ENCODE results near the gene HLA-DMB. TPM values are rescaled to one million over a fixed set of nuclear protein-coding genes. Genes with fewer than 3 reads are reported as not detected.

The HLA-DMB gene
- total RNA-seq, 1 experiment from 2014 or later = 3.3 TPM

- Histone ChIP-seq H3K36me3 (ENCODE audit: control insufficient read depth in 1 of 2, insufficient read depth in 2 of 2, low read length in 2 of 2) (no peaks in the 10 kb centered on the region), H3K4me3 (replicated peaks in 1 of 2; ENCODE audit: low read depth in 1 of 2, low read length in 2 of 2) (no peak overlapping the region), H3K79me2 (ENCODE audit: insufficient read depth, low read length) (no peaks in the 10 kb centered on the region), H3K27ac (ENCODE audit: low read depth, low read length) (no peak overlapping the region), H3K9ac (ENCODE audit: low read length) (no peak overlapping the region), H3K4me2 (ENCODE audit: low read length) (no peak overlapping the region), H3K4me1 (ENCODE audit: control insufficient read depth in 1 of 2, insufficient read depth in 2 of 2, low read length in 2 of 2) (peaks cover 0 to 7% of the 10 kb centered on the region in 2 experiments; a peak in 2 of 4 replicates), H3K9me2 (ENCODE audit: insufficient read depth) (no peaks in the 10 kb centered on the region), H3K27me3 (ENCODE audit: insufficient read depth, low read length) (no peaks in the 10 kb centered on the region), H3K9me3 (ENCODE audit: control insufficient read depth in 1 of 2, insufficient read depth in 1 of 2, low read depth in 1 of 2, low read length in 2 of 2) (no peaks in the 10 kb centered on the region), H2AFZ (ENCODE audit: low read depth, low read length, poor library complexity, severe bottlenecking) (peak overlapping the region; percentile 80), H4K20me1 (ENCODE audit: insufficient read depth) (no peaks in the 10 kb centered on the region)
- intact Hi-C loops (cut with micrococcal nuclease) = loop anchor here (1.0 to 5.0 kb wide), 4 partner anchors 47 to 99 kb away; partner anchors contain the start of gene BRD2
- peak; percentile 72 for DNase-seq (ENCODE audit: low read depth, low spot score)
- POLR2A ChIA-PET = interaction anchor here (1.4 to 1.6 kb wide), 2 partner anchors 85 to 99 kb away, joined by 6 to 19 read pairs; no protein-coding TSS in a partner anchor
- CTCF ChIA-PET = interaction anchor here (0.6 to 2.1 kb wide), 14 partner anchors 8 to 101 kb away, joined by 3 to 39 read pairs (median 4); partner anchors contain the start of genes HLA-DMA, HLA-DMB and TAP2
- RAD21 ChIA-PET (ENCODE audit: low non-redundant PET in 1 of 2, low total read pairs in 2 of 2, uncharacterized antibody in 2 of 2, unreplicated experiment in 2 of 2) = interaction anchor here (1.0 to 1.7 kb wide), 3 partner anchors 48 to 99 kb away, joined by 3 to 8 read pairs (median 4); no protein-coding TSS in a partner anchor
- ATAC-seq = peak; percentile 80
- no TSS peak for BruUV-seq (replicated peaks)
- TF ChIP-seq JUND (IDR thresholded peaks at IDR 0.05) (no peak), CBX3 (IDR thresholded peaks at IDR 0.05; ENCODE audit: low read depth) (no peak), ATF3 (IDR thresholded peaks at IDR 0.05) (no peak), SIN3A (IDR thresholded peaks at IDR 0.05; ENCODE audit: low read depth) (no peak), MAX (IDR thresholded peaks at IDR 0.05) (no peak), POLR2A (IDR thresholded peaks at IDR 0.05; ENCODE audit: borderline replicate concordance, extremely low read depth, insufficient read depth, insufficient read length) (no peak), POLR2AphosphoS5 (IDR thresholded peaks at IDR 0.05; ENCODE audit: low read depth, low read length) (no peak), ELF1 (IDR thresholded peaks at IDR 0.05; ENCODE audit: borderline replicate concordance, low read depth) (no peak), SP1 (IDR thresholded peaks at IDR 0.05; ENCODE audit: low read depth) (no peak), ZFX (IDR thresholded peaks at IDR 0.05) (no peak), CEBPB (IDR thresholded peaks at IDR 0.05; ENCODE audit: low read depth) (no peak), RAD21 (IDR thresholded peaks at IDR 0.05; ENCODE audit: low read depth) (peak; percentile 86), EGR1 (IDR thresholded peaks at IDR 0.05; ENCODE audit: low read depth) (0 out of 2 replicates have a peak, but pooled peaks have one; percentile 22), FOSL1 (IDR thresholded peaks at IDR 0.05; ENCODE audit: low read depth) (no peak), TCF7L2 (IDR thresholded peaks at IDR 0.05; ENCODE audit: borderline replicate concordance, extremely low read depth, insufficient read depth, insufficient read length) (no peak), SRF (IDR thresholded peaks at IDR 0.05; ENCODE audit: low read depth) (no peak), EZH2phosphoT487 (IDR thresholded peaks at IDR 0.05; ENCODE audit: borderline replicate concordance) (no peak), EZH2 (IDR thresholded peaks at IDR 0.05) (no peak)
- TF ChIP-seq, protein P1, sequence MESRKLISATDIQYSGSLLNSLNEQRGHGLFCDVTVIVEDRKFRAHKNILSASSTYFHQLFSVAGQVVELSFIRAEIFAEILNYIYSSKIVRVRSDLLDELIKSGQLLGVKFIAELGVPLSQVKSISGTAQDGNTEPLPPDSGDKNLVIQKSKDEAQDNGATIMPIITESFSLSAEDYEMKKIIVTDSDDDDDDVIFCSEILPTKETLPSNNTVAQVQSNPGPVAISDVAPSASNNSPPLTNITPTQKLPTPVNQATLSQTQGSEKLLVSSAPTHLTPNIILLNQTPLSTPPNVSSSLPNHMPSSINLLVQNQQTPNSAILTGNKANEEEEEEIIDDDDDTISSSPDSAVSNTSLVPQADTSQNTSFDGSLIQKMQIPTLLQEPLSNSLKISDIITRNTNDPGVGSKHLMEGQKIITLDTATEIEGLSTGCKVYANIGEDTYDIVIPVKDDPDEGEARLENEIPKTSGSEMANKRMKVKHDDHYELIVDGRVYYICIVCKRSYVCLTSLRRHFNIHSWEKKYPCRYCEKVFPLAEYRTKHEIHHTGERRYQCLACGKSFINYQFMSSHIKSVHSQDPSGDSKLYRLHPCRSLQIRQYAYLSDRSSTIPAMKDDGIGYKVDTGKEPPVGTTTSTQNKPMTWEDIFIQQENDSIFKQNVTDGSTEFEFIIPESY (IDR thresholded peaks at IDR 0.05; ENCODE audit: extremely low read depth, insufficient replicate concordance, low read length) = no peak
- TF ChIP-seq, protein P2, sequence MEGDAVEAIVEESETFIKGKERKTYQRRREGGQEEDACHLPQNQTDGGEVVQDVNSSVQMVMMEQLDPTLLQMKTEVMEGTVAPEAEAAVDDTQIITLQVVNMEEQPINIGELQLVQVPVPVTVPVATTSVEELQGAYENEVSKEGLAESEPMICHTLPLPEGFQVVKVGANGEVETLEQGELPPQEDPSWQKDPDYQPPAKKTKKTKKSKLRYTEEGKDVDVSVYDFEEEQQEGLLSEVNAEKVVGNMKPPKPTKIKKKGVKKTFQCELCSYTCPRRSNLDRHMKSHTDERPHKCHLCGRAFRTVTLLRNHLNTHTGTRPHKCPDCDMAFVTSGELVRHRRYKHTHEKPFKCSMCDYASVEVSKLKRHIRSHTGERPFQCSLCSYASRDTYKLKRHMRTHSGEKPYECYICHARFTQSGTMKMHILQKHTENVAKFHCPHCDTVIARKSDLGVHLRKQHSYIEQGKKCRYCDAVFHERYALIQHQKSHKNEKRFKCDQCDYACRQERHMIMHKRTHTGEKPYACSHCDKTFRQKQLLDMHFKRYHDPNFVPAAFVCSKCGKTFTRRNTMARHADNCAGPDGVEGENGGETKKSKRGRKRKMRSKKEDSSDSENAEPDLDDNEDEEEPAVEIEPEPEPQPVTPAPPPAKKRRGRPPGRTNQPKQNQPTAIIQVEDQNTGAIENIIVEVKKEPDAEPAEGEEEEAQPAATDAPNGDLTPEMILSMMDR (IDR thresholded peaks at IDR 0.05 in 2 of 3, conservative IDR thresholded peaks at IDR 0.05 in 1 of 3; ENCODE audit: borderline replicate concordance in 1 of 3, insufficient read depth in 1 of 3, low read depth in 2 of 3, low read length in 2 of 3) = peak; percentile 33 to 80 (median 64)
- TF ChIP-seq, protein P3, sequence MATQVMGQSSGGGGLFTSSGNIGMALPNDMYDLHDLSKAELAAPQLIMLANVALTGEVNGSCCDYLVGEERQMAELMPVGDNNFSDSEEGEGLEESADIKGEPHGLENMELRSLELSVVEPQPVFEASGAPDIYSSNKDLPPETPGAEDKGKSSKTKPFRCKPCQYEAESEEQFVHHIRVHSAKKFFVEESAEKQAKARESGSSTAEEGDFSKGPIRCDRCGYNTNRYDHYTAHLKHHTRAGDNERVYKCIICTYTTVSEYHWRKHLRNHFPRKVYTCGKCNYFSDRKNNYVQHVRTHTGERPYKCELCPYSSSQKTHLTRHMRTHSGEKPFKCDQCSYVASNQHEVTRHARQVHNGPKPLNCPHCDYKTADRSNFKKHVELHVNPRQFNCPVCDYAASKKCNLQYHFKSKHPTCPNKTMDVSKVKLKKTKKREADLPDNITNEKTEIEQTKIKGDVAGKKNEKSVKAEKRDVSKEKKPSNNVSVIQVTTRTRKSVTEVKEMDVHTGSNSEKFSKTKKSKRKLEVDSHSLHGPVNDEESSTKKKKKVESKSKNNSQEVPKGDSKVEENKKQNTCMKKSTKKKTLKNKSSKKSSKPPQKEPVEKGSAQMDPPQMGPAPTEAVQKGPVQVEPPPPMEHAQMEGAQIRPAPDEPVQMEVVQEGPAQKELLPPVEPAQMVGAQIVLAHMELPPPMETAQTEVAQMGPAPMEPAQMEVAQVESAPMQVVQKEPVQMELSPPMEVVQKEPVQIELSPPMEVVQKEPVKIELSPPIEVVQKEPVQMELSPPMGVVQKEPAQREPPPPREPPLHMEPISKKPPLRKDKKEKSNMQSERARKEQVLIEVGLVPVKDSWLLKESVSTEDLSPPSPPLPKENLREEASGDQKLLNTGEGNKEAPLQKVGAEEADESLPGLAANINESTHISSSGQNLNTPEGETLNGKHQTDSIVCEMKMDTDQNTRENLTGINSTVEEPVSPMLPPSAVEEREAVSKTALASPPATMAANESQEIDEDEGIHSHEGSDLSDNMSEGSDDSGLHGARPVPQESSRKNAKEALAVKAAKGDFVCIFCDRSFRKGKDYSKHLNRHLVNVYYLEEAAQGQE (IDR thresholded peaks at IDR 0.05; ENCODE audit: low read depth) = no peak
These were observed 55.0 kb downstream of the HLA-DMB start for GRCh38 chr6:32885698-32886286.
